Measurements from ENCODE around the gene CYCS.

DNA sequence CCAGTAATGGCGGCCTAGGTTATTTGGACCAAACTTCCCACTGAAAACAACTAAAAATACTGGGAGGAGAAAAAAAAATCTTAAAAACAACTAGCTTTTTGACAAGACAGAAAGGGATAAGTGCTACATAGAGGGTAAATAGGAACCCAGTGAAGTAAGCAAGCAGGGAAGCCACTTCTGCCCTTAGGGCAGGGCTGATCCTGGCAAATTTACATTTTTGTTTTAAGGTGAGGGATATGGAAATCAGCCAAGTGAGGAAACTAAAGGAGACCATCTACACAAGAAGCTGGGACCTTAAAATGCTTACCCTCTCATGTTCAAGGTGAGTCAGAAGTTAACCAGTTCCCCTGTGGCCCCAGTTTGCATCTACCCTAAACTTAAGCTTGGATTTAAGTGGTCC is 46.5 kb upstream of the CYCS start:
- TF ChIP-seq, protein P1, sequence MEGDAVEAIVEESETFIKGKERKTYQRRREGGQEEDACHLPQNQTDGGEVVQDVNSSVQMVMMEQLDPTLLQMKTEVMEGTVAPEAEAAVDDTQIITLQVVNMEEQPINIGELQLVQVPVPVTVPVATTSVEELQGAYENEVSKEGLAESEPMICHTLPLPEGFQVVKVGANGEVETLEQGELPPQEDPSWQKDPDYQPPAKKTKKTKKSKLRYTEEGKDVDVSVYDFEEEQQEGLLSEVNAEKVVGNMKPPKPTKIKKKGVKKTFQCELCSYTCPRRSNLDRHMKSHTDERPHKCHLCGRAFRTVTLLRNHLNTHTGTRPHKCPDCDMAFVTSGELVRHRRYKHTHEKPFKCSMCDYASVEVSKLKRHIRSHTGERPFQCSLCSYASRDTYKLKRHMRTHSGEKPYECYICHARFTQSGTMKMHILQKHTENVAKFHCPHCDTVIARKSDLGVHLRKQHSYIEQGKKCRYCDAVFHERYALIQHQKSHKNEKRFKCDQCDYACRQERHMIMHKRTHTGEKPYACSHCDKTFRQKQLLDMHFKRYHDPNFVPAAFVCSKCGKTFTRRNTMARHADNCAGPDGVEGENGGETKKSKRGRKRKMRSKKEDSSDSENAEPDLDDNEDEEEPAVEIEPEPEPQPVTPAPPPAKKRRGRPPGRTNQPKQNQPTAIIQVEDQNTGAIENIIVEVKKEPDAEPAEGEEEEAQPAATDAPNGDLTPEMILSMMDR (IDR thresholded peaks at IDR 0.05; ENCODE audit: control extremely low read depth in 1 of 3, insufficient read depth in 1 of 3, low read depth in 1 of 3, low read length in 3 of 3), result no peak
- TF ChIP-seq HDAC6 (IDR thresholded peaks at IDR 0.05; ENCODE audit: low read depth, low read length) (no peak), POU5F1 (IDR thresholded peaks at IDR 0.05; ENCODE audit: low read depth, low read length) (no peak), SP4 (IDR thresholded peaks at IDR 0.05; ENCODE audit: low read length) (no peak)
